Nephron progenitor cell (in vitro differentiated cells): ENCODE results near the gene LHPP.

Experiments used
- DNase-seq: peaks from one replicate; pipeline ENCODE4 v3.0.0; 2021
- H3K27ac Mint-ChIP-seq: 2 replicates; pipeline ENCODE4 v1.8.0; 2021; ENCODE audit warnings: mild to moderate bottlenecking, moderate library complexity, mixed read lengths
- H3K27me3 Mint-ChIP-seq: 2 replicates; pipeline ENCODE4 v1.8.0; 2021; ENCODE audit warnings: mild to moderate bottlenecking, low read depth, mixed read lengths; ENCODE audit not compliant: poor library complexity
- H3K36me3 Mint-ChIP-seq: 2 replicates; pipeline ENCODE4 v1.8.0; 2021; ENCODE audit warnings: low read depth, mixed read lengths
- H3K4me1 Mint-ChIP-seq: 2 replicates; pipeline ENCODE4 v1.8.0; 2021; ENCODE audit warnings: mixed read lengths
- H3K4me3 Mint-ChIP-seq: 2 replicates; pipeline ENCODE4 v1.8.0; 2021; ENCODE audit warnings: mild to moderate bottlenecking, moderate library complexity, mixed read lengths
- H3K9me3 Mint-ChIP-seq: 2 replicates; pipeline ENCODE4 v1.8.0; 2021; ENCODE audit warnings: mild to moderate bottlenecking, moderate library complexity, mixed read lengths
- TF ChIP-seq, protein P1 (sequence below): fragments of 200-600 bp; sonication (generic); IDR thresholded peaks from 2 replicates; pipeline ENCODE4 v1.5.0; 2021; ENCODE audit warnings: antibody characterized with exemption

Gene LHPP

GRCh38 chr10:124538706-124539105, 77.1 kb downstream of the LHPP start:
- peaks cover 24% of the 10 kb centered on the region for H3K4me1 Mint-ChIP-seq
- no peak overlapping the region for H3K27ac Mint-ChIP-seq

DNA sequence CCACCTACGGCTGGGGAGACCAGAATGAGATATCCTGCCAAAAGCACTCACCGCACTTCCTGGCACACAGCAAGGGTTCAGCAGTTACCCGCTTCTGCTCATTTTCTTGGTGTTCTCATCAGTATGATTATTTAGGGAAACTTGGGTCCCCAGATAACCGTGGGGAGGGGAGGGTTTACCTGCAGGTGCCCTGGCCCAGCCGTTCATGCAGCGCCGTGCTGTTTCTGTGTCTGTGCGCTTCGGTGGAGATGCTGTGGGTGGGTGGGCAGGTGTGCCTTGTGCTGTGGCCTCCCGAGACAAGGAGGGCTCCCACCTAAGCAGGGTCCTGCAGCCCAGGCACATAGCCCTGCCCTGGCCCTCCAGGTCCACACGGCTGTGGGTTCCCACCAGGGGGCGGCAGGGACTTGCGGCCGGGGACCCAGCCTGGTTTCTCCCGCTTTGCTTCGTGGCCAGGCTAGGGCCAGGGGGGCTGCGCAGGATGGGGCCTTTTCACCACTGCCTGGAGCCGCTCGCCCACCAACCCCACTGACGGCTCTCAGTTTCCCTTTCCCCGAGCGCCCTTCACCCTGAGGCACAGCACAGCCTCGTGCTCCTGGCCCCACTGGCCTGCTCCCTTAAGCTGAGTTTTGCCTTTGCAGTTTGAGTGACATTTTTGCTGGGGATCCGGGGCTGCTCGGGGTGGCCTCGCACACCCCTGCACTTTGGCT, 78.5 kb downstream of the LHPP start:
- H3K27ac Mint-ChIP-seq: no peak overlapping the region
- no peaks in the 10 kb centered on the region for H3K9me3 Mint-ChIP-seq
- no peaks in the 10 kb centered on the region for H3K36me3 Mint-ChIP-seq
- H3K4me1 Mint-ChIP-seq: peaks cover 12% of the 10 kb centered on the region
- H3K4me3 Mint-ChIP-seq: no peak overlapping the region
- H3K27me3 Mint-ChIP-seq: no peaks in the 10 kb centered on the region
- DNase-seq: peak; percentile 82
- TF ChIP-seq, protein P1, sequence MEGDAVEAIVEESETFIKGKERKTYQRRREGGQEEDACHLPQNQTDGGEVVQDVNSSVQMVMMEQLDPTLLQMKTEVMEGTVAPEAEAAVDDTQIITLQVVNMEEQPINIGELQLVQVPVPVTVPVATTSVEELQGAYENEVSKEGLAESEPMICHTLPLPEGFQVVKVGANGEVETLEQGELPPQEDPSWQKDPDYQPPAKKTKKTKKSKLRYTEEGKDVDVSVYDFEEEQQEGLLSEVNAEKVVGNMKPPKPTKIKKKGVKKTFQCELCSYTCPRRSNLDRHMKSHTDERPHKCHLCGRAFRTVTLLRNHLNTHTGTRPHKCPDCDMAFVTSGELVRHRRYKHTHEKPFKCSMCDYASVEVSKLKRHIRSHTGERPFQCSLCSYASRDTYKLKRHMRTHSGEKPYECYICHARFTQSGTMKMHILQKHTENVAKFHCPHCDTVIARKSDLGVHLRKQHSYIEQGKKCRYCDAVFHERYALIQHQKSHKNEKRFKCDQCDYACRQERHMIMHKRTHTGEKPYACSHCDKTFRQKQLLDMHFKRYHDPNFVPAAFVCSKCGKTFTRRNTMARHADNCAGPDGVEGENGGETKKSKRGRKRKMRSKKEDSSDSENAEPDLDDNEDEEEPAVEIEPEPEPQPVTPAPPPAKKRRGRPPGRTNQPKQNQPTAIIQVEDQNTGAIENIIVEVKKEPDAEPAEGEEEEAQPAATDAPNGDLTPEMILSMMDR: peak; percentile 75

More at GRCh38 chr10:124538706-124539105, 77.1 kb downstream of the LHPP start:
- Mint-ChIP-seq H3K27me3 (no peaks in the 10 kb centered on the region), H3K9me3 (no peaks in the 10 kb centered on the region), H3K36me3 (no peaks in the 10 kb centered on the region), H3K4me3 (no peak overlapping the region)
- TF ChIP-seq, protein P1: no peak
- DNase-seq: no peak

GRCh38 chr10:124541076-124541903, 79.7 kb downstream of the LHPP start:
- DNase-seq: no peak
- Mint-ChIP-seq H3K4me1 (peaks cover 15% of the 10 kb centered on the region), H3K4me3 (no peak overlapping the region), H3K9me3 (no peaks in the 10 kb centered on the region), H3K27ac (no peak overlapping the region), H3K27me3 (no peaks in the 10 kb centered on the region), H3K36me3 (no peaks in the 10 kb centered on the region)
- TF ChIP-seq, protein P1: no peak

- H3K9me3 Mint-ChIP-seq: no peaks in the 10 kb centered on the region
- H3K36me3 Mint-ChIP-seq: no peaks in the 10 kb centered on the region
- peaks cover 21% of the 10 kb centered on the region for H3K4me1 Mint-ChIP-seq
- TF ChIP-seq, protein P1: no peak
- no peak overlapping the region for H3K4me3 Mint-ChIP-seq
- peaks cover 1% of the 10 kb centered on the region for H3K27me3 Mint-ChIP-seq
- no peak for DNase-seq
- no peak overlapping the region for H3K27ac Mint-ChIP-seq
These were observed 80.7 kb downstream of the LHPP start for GRCh38 chr10:124542336-124542735.

- H3K36me3 Mint-ChIP-seq: no peaks in the 10 kb centered on the region
- TF ChIP-seq, protein P1: no peak
- H3K9me3 Mint-ChIP-seq: no peaks in the 10 kb centered on the region
- H3K4me1 Mint-ChIP-seq: peaks cover 29% of the 10 kb centered on the region
- H3K4me3 Mint-ChIP-seq: no peak overlapping the region
- no peak for DNase-seq
- peaks cover 6% of the 10 kb centered on the region for H3K27me3 Mint-ChIP-seq
- H3K27ac Mint-ChIP-seq: no peak overlapping the region
These were observed 81.5 kb downstream of the LHPP start for GRCh38 chr10:124543146-124543545.
